Measurements from ENCODE around the gene LRRC4C.

LRRC4C gene

DNA sequence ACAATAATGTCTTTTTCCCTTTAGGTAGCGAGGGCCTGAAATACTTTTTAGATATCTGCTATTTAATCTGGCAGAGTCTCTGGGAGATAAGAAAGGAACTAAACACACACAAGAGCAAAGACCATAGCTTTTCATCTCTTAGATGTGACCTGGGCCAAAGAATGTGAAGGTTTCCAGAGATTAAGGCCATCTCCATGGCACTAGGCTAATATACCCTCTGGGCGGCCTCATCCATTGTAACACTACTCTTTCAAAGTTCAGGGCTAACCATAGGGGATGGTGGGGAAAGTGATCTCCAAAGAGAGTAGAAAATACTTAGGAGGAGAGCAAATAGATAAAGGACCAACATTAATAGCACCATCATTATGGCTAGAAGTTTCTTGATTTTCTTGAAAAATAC lies 326.4 kb downstream of the LRRC4C start:
- no peak for DNase-seq (ENCODE audit: low read depth in 1 of 2, low spot score in 1 of 2)

DNA sequence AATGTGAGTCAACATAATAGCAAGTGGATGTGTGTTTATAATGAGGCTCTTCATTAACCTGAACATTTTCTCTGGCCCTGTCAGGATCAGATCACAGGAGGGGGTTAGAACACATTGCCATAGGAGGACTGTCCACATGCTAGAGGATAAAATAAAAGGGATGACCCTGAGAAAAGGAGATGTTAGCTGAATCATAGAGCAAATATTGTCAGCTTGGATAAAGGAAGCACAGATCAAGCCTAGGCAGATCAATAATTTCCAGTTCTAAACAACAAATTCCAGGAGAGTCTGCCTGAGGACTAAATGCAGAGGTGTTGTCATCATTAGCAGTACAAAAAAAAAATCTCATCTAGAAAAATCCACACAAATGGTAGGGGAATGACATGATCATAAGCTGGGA lies 337.9 kb downstream of the LRRC4C start:
- DNase-seq (ENCODE audit: low read depth in 1 of 2, low spot score in 1 of 2): no peak

DNA sequence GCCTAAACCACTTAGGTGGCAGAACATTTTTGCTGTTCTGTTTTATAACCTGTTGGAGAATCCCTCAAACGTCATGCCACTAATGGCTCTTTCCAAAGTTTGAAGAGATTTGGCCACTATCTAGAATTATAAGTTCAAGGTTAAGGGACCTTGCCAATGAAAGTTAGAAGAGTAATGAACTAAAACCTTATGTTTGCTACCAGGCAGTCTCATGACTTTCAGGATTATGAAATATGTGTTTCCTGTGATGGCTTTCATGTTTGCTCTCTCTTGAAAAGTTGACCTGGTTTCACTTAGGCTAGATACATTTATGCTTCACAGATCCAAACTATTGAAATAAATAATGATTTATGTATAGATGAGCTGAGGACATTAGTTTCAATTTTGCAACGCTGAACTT lies 340.0 kb downstream of the LRRC4C start:
- DNase-seq (ENCODE audit: low read depth in 1 of 2, low spot score in 1 of 2): no peak

DNA sequence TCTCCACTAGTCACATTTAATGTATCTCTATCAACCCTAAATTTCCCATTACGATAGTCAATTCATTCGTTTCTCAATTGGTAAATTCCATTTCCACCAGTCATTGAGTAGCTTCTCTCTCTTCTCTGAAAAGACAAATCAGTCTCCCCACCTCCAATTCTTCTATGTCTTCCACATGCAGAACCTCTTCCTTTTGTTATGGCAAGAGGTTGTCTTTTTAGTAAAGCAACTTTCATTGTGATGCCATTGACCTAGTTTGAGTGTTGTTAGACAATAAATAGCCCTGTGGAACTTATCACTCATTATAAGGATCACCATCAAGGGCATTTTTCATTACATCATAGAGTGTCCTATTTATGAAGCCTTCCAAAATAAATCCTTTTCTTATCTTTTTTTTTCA lies 340.9 kb downstream of the LRRC4C start:
- DNase-seq (ENCODE audit: low read depth in 1 of 2, low spot score in 1 of 2): no peak

DNA sequence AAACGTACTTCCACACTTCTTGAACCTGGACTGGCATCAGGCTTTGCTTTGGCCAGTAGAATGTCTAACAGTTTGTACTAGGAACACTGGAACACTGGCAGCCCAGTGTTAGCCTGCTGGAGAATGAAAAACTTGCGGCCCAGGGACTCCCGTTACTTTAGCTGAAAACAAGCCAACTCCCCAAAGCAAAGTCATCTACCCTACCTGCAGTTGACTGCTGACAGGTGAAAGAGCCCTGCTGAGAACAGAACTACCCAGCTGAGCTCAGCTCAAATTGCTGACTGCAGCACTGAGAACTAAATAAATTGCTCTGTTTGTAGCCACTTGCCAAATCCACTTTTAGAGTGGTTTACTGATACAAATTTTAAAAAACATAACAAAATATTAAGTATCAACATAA lies 342.5 kb downstream of the LRRC4C start:
- no peak for DNase-seq (ENCODE audit: low read depth in 1 of 2, low spot score in 1 of 2)

DNA sequence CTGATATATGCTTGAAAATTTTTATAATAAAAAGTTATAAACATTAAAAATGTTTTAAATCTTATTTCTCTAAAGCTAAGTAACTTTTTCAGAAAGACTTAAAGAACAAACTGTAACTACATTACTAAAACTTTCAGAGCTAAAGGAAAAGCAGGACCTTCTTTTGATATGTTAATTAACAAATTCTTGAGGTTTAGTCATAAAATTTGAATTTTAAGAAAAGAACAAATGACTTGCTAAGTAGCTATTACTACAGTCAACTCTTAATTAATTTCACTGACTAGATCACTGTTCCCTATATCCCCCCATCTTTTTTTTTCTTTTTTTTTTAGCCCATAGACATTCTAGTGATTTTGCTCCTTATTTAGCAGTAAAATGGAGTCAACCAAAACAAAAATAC lies 344.4 kb downstream of the LRRC4C start:
- DNase-seq (ENCODE audit: low read depth in 1 of 2, low spot score in 1 of 2): no peak

DNA sequence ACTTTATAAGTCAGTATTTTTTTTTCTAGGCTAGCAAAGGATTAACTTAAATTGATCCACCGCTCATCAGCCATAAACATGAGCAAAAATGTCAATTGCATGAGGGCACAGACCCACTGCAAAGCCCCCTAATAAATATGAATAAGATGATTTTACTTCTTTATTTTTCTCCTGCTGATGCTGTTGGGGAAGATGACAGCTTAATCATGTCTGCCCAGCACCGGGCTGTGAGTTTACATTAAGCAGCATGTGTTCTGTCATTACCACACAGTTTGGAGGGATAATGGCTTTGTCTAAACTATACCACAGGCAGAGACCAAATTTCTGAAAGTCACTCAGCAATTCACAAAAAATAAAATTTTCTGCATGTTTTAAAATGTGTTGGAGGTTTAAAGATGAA lies 346.3 kb downstream of the LRRC4C start:
- no peak for DNase-seq (ENCODE audit: low read depth in 1 of 2, low spot score in 1 of 2)

DNA sequence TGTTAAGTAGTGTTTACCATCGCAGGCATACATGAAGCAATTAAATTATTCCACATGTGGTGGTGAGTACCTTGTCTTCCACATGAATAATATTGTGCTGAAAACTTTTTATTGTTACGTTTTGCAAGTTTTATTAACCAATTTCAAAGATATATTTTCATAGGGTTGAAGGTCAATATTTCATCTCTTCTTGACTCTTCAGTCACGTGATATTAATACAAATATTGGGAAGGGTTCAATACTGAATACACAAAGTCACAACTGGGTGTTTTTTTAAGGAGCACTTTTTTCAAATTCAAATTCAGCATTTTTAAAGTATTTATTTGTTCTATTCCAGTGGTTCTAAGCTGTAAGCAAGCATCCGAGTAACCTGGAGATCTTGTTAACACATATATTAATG lies 348.9 kb downstream of the LRRC4C start:
- DNase-seq (ENCODE audit: low read depth in 1 of 2, low spot score in 1 of 2): no peak

DNA sequence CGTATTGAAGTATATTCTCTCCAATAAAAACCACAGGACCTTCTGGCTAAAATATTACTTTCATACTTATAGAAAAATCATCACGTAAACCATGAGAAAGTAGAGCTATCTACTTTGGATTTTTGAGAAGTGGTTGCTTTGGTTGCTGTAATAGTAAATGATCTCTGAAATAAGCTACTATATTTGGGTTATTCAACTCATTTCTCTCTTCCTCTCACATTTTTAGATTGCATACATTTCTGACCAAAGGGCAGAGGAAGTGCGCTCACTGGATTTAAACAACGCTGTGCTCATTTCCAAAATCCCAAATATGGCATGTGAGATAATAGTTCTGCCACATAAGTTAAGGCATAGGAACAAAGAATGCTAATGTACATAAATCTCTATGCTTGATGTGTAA lies 357.0 kb downstream of the LRRC4C start:
- DNase-seq (ENCODE audit: low read depth in 1 of 2, low spot score in 1 of 2): no peak

DNA sequence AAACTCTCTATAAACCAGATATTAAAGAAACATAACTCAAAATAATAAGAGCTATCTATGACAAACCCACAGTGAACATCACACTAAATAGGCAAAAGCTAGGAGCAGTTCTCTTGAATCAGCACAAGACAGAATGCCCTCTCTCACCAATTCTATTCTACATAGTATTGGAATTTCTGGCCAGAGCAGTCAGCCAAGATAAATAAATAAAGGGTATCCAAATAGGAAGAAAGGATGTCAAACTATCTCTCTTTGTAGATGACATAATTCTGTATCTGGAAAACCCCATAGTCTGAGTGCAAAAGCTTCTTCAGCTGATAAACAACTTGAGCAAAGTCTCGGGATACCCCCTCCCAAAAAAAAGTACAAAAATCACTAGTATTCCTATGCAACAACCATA lies 359.8 kb downstream of the LRRC4C start:
- no peak for DNase-seq (ENCODE audit: low read depth in 1 of 2, low spot score in 1 of 2)

DNA sequence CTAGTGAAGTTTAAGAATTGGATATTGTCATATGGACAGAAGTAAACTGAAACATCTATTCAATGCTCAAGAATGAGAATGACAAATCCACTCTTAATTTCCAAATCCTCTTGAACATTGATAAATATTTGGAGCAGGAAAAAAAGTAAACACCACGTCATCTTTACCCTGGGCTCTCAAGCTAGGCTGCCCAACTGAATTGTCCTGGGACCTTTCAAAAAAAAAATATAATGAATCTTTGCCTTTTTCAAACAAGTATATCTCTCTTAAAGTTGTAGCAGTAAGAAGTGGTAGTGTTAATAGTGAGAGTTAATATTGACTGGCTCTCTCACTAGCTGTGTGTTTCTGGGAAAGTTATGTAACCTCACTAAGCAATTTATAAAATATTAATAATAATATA lies 374.3 kb downstream of the LRRC4C start:
- DNase-seq (ENCODE audit: low read depth in 1 of 2, low spot score in 1 of 2): no peak

DNA sequence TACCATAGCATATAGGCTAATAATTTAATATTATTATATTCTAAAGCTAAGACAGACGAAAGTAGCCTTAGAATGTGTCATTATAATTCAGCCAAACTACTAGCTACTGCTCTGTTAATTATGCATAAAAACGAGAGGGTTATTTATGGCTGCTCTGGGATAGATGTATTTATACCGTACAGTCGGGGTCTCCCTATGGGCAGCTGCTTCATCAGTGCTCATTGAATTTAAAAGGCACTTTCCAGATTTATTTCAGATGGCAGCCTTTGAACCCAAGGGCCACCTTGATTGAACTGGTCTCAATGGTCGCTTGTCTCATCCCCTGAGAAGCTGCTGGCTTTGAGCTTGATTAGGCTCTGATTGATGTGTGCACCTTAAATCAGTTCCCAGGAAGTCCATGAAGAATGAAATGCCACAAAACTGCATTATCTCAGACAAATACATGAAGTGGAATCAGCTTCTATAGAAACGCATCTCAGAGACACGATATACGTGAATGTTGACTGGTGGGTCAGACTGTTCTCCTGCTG lies 377.6 kb downstream of the LRRC4C start:
- no peak for DNase-seq (ENCODE audit: low read depth in 1 of 2, low spot score in 1 of 2)

DNA sequence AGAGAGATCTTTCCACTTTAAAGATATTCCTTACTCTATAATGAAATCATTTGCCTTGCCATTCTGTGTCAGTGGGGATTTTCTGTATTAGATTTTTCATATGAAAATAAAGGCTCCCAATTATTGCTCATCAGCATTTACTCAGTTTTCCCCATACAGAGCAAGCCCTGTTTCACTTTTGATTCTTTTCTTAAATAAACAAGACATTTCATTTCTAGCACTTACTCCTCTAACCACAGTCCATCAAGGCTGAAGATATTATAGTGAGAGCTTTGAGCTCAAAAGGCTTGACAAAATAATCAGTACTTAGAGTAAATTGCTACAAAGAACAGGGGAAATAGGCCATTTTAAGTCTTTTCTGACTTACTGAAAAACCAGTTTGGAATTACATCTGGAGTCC lies 385.1 kb downstream of the LRRC4C start:
- DNase-seq (ENCODE audit: low read depth in 1 of 2, low spot score in 1 of 2): no peak

DNA sequence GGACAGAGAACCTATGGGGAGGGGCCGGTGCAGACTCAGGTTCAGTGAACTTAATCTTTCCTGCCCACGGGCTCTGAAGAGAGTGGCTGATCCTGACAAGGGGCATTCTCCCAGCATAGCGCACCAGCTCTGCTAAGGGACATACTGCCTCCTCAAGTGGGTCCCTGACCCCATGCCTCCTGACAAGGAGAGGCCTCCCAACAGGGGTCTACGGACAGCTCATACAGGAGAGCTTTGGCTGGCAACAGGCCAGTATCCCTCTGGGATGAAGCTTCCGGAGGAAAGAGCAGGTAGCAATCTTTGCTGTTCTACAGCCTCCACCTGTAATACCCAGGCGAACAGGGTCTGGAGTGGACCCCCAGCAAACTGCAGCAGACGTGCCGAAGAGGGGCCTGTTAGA lies 394.0 kb downstream of the LRRC4C start:
- DNase-seq (ENCODE audit: low read depth in 1 of 2, low spot score in 1 of 2): no peak

DNA sequence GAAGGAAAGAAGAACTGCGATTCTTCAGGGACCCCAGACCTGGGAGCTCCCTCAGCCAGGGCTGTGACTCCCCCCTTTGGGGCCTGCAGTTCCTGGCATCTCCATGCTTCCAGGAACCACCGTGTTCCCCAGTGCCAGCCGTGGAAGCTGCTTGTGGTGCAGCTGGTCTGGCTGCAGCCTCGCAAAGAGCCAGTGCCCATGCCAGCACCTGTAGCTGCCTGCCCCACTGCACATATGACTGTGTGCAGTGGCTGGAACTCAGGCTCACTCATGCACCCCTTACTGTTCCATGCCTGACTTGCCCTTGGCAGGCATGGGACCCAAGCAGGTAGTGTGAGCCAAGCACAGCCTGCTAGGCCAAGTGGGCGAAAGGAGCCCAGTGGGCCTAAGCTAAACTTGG lies 401.3 kb downstream of the LRRC4C start:
- no peak for DNase-seq (ENCODE audit: low read depth in 1 of 2, low spot score in 1 of 2)

DNA sequence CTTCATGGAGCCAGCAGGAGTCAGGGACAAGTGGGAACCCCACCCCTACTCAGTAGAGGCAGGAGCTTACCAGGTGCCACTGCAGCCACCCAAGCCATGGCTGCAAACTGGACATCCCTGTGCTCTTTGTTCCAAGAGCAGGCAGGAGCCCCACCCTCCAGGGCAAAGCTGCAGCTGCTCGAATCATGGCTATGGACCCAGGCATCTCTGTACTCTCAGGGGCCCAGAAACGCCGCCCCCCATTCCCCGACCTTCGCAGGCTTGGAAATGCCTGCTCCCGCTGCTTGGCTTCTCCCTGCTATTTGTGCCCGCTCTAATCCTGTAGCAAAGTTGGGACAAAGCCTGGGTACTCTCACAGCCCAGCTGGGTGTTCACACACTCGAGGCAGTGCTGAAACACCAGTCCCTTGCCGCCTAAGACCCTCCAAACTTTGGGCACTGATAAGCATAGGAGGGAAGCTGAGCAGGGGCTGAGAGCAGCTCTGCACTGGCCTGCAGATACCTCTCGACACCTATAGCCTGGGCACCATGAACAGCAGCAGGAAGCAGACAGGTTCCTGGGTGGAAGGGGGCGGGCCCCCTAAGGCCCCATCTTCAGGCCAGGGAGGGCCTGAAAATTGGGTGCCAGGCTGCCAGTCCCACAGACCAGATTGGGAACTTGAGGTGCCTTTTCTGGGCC lies 402.4 kb downstream of the LRRC4C start:
- DNase-seq (ENCODE audit: low read depth in 1 of 2, low spot score in 1 of 2): no peak

DNA sequence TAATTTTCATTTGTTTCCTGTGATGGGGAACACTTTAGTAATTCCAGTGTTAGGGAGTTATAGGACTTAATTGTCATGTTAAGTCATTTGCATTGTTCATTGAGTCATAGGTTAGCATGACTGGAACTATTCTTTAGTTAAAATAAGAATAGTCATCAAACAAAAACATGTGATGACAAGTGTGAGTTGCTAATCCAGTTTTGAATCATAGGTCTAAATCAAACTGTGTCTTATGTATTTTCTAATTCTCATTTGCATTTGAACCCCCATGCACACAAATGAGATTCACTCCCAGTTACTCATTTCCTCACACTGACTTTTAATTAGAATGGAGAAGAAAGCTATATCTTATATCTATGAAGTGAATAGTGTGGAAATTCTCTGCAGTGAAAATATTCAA lies 405.6 kb downstream of the LRRC4C start:
- DNase-seq (ENCODE audit: low read depth in 1 of 2, low spot score in 1 of 2): no peak

DNA sequence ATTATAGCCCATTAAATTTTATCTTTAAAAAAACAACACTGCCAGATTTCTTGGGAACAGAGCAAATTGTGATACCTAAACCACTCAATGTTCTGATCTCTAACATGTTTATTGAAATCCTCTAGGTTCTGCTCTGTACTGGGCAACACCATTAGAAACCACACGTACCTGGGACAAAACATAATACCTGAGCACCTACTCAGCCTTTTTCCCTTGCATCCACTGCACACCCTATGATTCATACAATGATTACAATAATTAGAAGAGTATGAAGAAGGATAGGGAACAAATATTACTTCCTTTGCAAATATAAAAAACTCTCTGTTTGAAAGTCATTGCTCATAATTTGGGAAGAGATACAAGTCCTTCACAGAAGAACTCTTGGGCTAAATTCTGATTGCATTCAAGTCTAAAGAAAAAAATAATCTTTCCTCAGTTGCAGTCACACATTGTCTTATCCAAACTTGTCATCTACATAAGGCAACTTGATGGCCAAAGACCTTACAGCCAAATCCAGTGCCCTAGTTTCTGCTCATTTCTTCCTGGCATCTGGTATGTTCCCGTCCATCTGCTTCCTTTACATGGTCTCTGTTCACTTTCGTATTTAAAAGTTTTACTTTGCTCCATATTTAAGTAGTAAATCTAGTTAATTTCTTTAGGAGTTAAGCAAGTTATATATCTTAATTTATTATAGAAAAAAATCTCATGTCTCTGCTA lies 407.4 kb downstream of the LRRC4C start:
- no peak for DNase-seq (ENCODE audit: low read depth in 1 of 2, low spot score in 1 of 2)

DNA sequence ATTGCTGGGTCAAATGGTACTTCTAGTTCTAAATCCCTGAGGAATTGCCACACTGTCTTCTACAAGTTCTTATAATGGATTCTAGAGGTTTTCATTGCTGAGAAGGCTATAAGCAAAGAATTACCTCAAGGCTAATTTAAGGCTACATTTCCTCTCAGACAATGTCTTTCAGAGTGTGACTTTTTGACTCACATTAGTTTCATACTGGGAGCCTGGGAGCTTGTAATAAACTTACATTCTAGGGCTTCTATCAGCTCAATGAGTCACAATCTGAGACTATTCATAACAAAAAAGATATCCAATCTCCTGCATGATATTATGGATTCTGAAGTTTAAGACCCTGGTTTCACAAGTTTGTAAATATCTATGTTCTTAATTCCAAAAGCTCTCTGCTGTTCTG lies 408.7 kb downstream of the LRRC4C start:
- no peak for DNase-seq (ENCODE audit: low read depth in 1 of 2, low spot score in 1 of 2)

DNA sequence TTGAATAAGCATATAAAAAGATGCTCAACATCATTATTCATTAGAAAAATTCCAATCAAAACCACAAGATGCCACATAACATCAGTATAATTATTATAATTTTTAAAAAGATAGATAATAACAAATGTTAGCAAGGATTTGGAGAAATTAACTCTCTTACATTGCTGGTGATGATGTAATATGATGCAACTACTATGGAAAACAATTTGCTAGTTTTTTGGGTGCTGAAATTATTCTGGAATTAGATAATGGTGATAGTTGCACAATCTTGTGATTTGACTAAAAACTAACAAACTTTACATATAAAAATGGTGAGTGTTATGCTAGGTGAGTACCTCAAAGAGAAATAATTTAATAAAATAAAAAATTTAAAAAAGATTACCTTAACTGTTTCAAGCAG lies 412.2 kb downstream of the LRRC4C start:
- no peak for DNase-seq (ENCODE audit: low read depth in 1 of 2, low spot score in 1 of 2)

DNA sequence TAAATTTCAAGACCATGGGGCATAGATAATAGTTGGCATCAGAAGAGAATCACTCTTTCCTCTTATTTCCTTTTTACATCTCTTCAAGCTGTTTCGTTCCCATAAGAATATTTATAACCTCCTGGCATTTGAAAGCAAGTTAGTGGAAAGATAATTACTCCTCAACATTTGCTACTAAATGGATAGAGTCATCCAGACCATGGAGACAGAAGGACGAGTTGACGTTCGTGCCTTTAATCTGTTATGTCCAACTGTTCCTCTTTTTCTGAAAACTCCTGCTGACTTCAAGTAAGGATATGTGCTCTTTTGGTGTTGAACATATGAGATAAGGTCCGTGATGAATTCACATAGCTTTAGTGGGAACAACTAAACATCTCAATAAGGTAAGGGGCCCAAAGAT lies 414.2 kb downstream of the LRRC4C start:
- DNase-seq (ENCODE audit: low read depth in 1 of 2, low spot score in 1 of 2): no peak

DNA sequence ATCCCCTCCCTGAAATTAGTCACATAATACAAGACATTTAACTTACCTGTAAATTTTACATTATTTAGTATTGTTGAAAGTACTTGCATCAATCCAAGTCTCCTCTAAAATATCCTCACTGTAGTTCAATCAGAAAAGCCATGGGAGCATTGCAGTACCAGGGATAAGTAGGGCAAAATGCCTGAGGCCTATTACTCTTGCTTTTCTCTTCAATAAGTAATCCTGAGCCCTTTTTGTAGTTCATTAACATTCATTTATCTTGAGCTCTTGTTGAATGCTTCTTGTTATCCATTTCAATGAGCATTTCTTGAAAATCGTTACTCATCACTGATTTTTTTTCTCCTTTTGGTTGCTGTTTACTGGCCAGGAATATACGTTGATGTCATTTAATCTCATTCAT lies 414.7 kb downstream of the LRRC4C start:
- DNase-seq (ENCODE audit: low read depth in 1 of 2, low spot score in 1 of 2): no peak

DNA sequence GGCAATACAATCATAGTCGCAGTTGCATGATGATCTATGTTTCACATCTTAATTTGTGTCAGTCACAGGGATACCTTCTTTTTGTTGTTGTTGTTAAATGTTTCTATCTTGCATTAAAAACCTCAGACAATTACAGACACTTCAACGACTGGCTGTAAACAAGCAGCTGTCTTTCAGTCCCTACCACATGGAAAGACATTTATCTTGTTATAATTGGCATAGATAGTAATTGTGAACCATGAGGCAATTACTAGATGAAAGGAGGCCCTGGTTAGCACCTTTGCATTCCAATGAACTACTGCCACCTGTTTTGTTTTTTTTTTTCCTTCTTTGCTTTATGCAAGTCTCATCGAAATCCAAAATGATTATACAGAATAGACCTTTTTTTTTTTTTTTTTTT lies 416.8 kb downstream of the LRRC4C start:
- DNase-seq (ENCODE audit: low read depth in 1 of 2, low spot score in 1 of 2): no peak

Measured in activated CD4-positive, alpha-beta T cell treated with anti-CD3 and anti-CD28 coated beads, Interleukin-2, amount 50 U/mL, for 24 hours (primary cell).